Endothelial cell of umbilical vein (primary cell): Measurements from ENCODE around the gene GRIA3. TPM values are rescaled to one million over a fixed set of nuclear protein-coding genes. Genes with fewer than 3 reads are reported as not detected.

Experiments used
- BruUV-seq: library from RNA; stranded (reverse); fragments of 400-500 nt; replicated peaks from 2 replicates; lab custom pipeline; 2021; lab: Mats Ljungman, UMichigan
- CTCF ChIA-PET: fragments of 300-600, 350-600 bp; sonication (Branson Sonifier 250); formaldehyde crosslinking; loops from one replicate; lab custom pipeline; 2021; ENCODE audit warnings: antibody characterized with exemption, inconsistent platforms; lab: Charles Lee
- POLR2A ChIA-PET: fragments of 300-600, 350-600 bp; sonication (Branson Sonifier 250); formaldehyde crosslinking; loops from one replicate; lab custom pipeline; 2021; ENCODE audit warnings: antibody characterized with exemption, inconsistent platforms; lab: Charles Lee
- DNase-seq: peaks from one replicate; pipeline ENCODE4 v3.0.0-alpha.2; 2011; ENCODE audit warnings: low read depth, low spot score
- FAIRE-seq: peaks from 2 replicates; lab custom pipeline; 2011; peaks lifted over from hg19 to GRCh38; lab: Jason Lieb, UNC
- H2AFZ ChIP-seq: 2 replicates; pipeline ENCODE4 v1.6.0; 2012; ENCODE audit warnings: low read depth, low read length, control low read depth, inconsistent platforms
- H3K27ac ChIP-seq: 2 replicates; pipeline ENCODE4 v1.5.1; 2011; ENCODE audit warnings: low read depth, mild to moderate bottlenecking, control low read depth, low read length, moderate library complexity; ENCODE audit not compliant: insufficient read depth
- H3K27me3 ChIP-seq, 2 experiments: 2 replicates each; pipeline versions ENCODE4 v1.6.0 to v1.6.1; 2011; ENCODE audit warnings: low read length in 2 of 2, mixed read lengths in 1 of 2; ENCODE audit not compliant: control insufficient read depth in 2 of 2, insufficient read depth in 2 of 2
- H3K36me3 ChIP-seq, 2 experiments: 2 replicates in 1 of 2; 3 replicates in 1 of 2; pipeline ENCODE4 v1.5.1; 2011; ENCODE audit warnings: low read length in 2 of 2, mild to moderate bottlenecking in 1 of 2, moderate library complexity in 1 of 2; ENCODE audit not compliant: control insufficient read depth in 2 of 2, insufficient read depth in 2 of 2; ENCODE audit errors: extremely low read depth in 1 of 2
- H3K4me1 ChIP-seq: 3 replicates; pipeline ENCODE4 v1.5.1; 2011; ENCODE audit warnings: mild to moderate bottlenecking, low read length; ENCODE audit not compliant: control insufficient read depth, insufficient read depth; ENCODE audit errors: extremely low read depth
- H3K4me2 ChIP-seq: 2 replicates; pipeline ENCODE4 v1.6.1; 2011; ENCODE audit warnings: low read length, control low read depth, mixed read lengths; ENCODE audit not compliant: insufficient read depth
- H3K4me3 ChIP-seq, 3 experiments: fragments of 200-600 bp in 1 of 3; sonication (generic), shearing (Covaris generic) in 1 of 3; replicated peaks in 1 of 3; 2 replicates each; pipeline ENCODE4 v1.5.1; 2011 to 2016; ENCODE audit warnings: control low read depth in 3 of 3, low read length in 3 of 3, mild to moderate bottlenecking in 2 of 3, inconsistent platforms in 1 of 3, low read depth in 1 of 3, moderate library complexity in 1 of 3; ENCODE audit not compliant: insufficient read depth in 1 of 3
- H3K79me2 ChIP-seq: 2 replicates; pipeline ENCODE4 v1.6.0; 2012; ENCODE audit warnings: low read length, inconsistent platforms; ENCODE audit not compliant: control insufficient read depth, insufficient read depth
- H3K9ac ChIP-seq: replicated peaks from 2 replicates; pipeline ENCODE3; 2011; ENCODE audit warnings: low read length, control low read depth; ENCODE audit not compliant: insufficient read depth; ENCODE audit errors: extremely low read depth
- H3K9me1 ChIP-seq: replicated peaks from 3 replicates; pipeline ENCODE4 v1.6.0; 2011; ENCODE audit warnings: mild to moderate bottlenecking, low read length; ENCODE audit not compliant: control insufficient read depth, insufficient read depth; ENCODE audit errors: extremely low read depth
- H3K9me3 ChIP-seq: replicated peaks from 2 replicates; pipeline ENCODE4 v1.5.1; 2012; ENCODE audit warnings: low read length, inconsistent platforms; ENCODE audit not compliant: control insufficient read depth, insufficient read depth
- H4K20me1 ChIP-seq: replicated peaks from 2 replicates; pipeline ENCODE3; 2011; ENCODE audit warnings: mild to moderate bottlenecking, low read length; ENCODE audit not compliant: control insufficient read depth, insufficient read depth; ENCODE audit errors: extremely low read depth
- CTCF ChIP-seq, 2 donors: IDR thresholded peaks; 1 replicate in 1 of 2; 2 replicates in 1 of 2; pipeline ENCODE4 v1.5.1; 2011; ENCODE audit warnings: low read length in 2 of 2, mild to moderate bottlenecking in 2 of 2, moderate library complexity in 2 of 2, control low read depth in 1 of 2, inconsistent platforms in 1 of 2, low read depth in 1 of 2; ENCODE audit not compliant: insufficient read depth in 1 of 2; ENCODE audit errors: extremely low read depth in 1 of 2
- EZH2 ChIP-seq: IDR thresholded peaks from 2 replicates; pipeline ENCODE4 v1.6.1; 2012; ENCODE audit warnings: borderline replicate concordance, low read depth, mild to moderate bottlenecking, moderate library complexity, low read length, inconsistent platforms; ENCODE audit not compliant: severe bottlenecking
- FOS ChIP-seq: IDR thresholded peaks from 2 replicates; pipeline ENCODE4 v1.6.1; 2011; ENCODE audit warnings: mild to moderate bottlenecking, low read length, moderate library complexity, borderline replicate concordance; ENCODE audit not compliant: insufficient read depth
- GATA2 ChIP-seq: IDR thresholded peaks from 2 replicates; pipeline ENCODE4 v1.7.0; 2011; ENCODE audit warnings: low read depth, mild to moderate bottlenecking, moderate library complexity, mixed read lengths, low read length; ENCODE audit not compliant: insufficient read length, insufficient read depth
- JUN ChIP-seq: IDR thresholded peaks from 2 replicates; pipeline ENCODE4 v1.6.1; 2011; ENCODE audit warnings: borderline replicate concordance, low read depth; ENCODE audit not compliant: insufficient read length, insufficient read depth
- MYC ChIP-seq: IDR thresholded peaks from one replicate; pipeline ENCODE4 v1.6.1; 2011; ENCODE audit warnings: mild to moderate bottlenecking, low read depth, low read length
- POLR2A ChIP-seq: IDR thresholded peaks from 2 replicates; pipeline ENCODE4 v1.6.1; 2012; ENCODE audit warnings: low read depth, mild to moderate bottlenecking, control low read depth, low read length
- POLR2AphosphoS5 ChIP-seq: IDR thresholded peaks from 2 replicates; pipeline ENCODE4 v1.6.1; 2012; ENCODE audit warnings: low read depth, mild to moderate bottlenecking, control low read depth, low read length, moderate library complexity; ENCODE audit not compliant: insufficient read depth
- dilution Hi-C: fragments of 300-500 bp; cut with MboI; formaldehyde crosslinking; loops from one replicate; pipeline ENCODE4 v1.15.0; 2019; ENCODE audit warnings: low sequenced_read_pairs; ENCODE audit not compliant: extremely low pct_ligation_motif_present
- intact Hi-C: fragments of 100-400 bp; cut with micrococcal nuclease; formaldehyde crosslinking; loops from one replicate; pipeline ENCODE4 v1.10.0; 2022
- polyA plus RNA-seq, 4 experiments: library from polyadenylated mRNA; depleted of rRNA in 3 of 4; stranded (reverse) in 3 of 4; unstranded in 1 of 4; fragments of >200 nt; gene quantifications; 2 replicates each; pipeline versions ENCODE4 v1.2.1 to v1.2.3, GENCODE V29; 2011 to 2012; ENCODE audit warnings: missing spikeins in 1 of 4
- total RNA-seq: library from RNA; stranded (reverse); gene quantifications from 2 replicates; pipeline ENCODE4 v1.2.3, GENCODE V29; 2021
- TF ChIP-seq, protein P1 (sequence below): IDR thresholded peaks from 2 replicates; pipeline ENCODE4 v1.6.1; 2011; ENCODE audit not compliant: insufficient read depth, insufficient read length

Gene GRIA3
- total and polyA plus RNA-seq, 2 donors (not counting 3 experiments of a cell fraction or from before 2014, with no cell fraction given) = not detected

GRCh38 chrX:123138473-123138872 is 45.6 kb upstream of the GRIA3 start:
- no peak for FAIRE-seq
- Histone ChIP-seq H3K27me3 (no peaks in the 10 kb centered on the region), H3K9me3 (no peaks in the 10 kb centered on the region), H3K4me2 (no peak overlapping the region), H2AFZ (no peak overlapping the region), H3K27ac (no peak overlapping the region), H3K9me1 (no peaks in the 10 kb centered on the region), H3K9ac (no peak overlapping the region), H3K4me1 (no peaks in the 10 kb centered on the region), H3K36me3 (no peaks in the 10 kb centered on the region), H4K20me1 (no peaks in the 10 kb centered on the region), H3K79me2 (no peaks in the 10 kb centered on the region), H3K4me3 (no peak overlapping the region)
- no TSS peak for BruUV-seq
- POLR2A ChIA-PET = no interaction called here
- TF ChIP-seq CTCF (IDR thresholded peaks at IDR 0.05; ENCODE audit: extremely low read depth in 1 of 2, insufficient read depth in 1 of 2, low read depth in 1 of 2, low read length in 2 of 2) = no peak
- TF ChIP-seq, protein P1, sequence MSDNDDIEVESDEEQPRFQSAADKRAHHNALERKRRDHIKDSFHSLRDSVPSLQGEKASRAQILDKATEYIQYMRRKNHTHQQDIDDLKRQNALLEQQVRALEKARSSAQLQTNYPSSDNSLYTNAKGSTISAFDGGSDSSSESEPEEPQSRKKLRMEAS = no peak
- TF ChIP-seq EZH2 = no peak
- TF ChIP-seq FOS = no peak
- no peak for TF ChIP-seq JUN
- CTCF ChIA-PET = no interaction called here
- DNase-seq = no peak
- dilution Hi-C loops = no loop called here
- intact Hi-C loops = no loop called here

- H3K27ac ChIP-seq = no peak overlapping the region
- H3K79me2 ChIP-seq = no peaks in the 10 kb centered on the region
- H2AFZ ChIP-seq = no peak overlapping the region
- H3K36me3 ChIP-seq = no peaks in the 10 kb centered on the region
- intact Hi-C loops (no loop called here), dilution Hi-C loops (no loop called here)
- no peaks in the 10 kb centered on the region for H3K27me3 ChIP-seq
- no peaks in the 10 kb centered on the region for H3K4me1 ChIP-seq
- no TSS peak for BruUV-seq
- no peaks in the 10 kb centered on the region for H3K9me3 ChIP-seq
- H3K4me3 ChIP-seq = no peak overlapping the region
- H4K20me1 ChIP-seq = no peaks in the 10 kb centered on the region
- FAIRE-seq (no peak), DNase-seq (no peak)
- CTCF ChIA-PET = no interaction called here
- H3K9me1 ChIP-seq = no peaks in the 10 kb centered on the region
- no peak overlapping the region for H3K4me2 ChIP-seq
- POLR2A ChIA-PET = no interaction called here
- TF ChIP-seq MYC = no peak
- TF ChIP-seq EZH2 = no peak
- no peak for TF ChIP-seq FOS
- TF ChIP-seq, protein P1 = no peak
- no peak for TF ChIP-seq POLR2AphosphoS5
- TF ChIP-seq JUN = no peak
- TF ChIP-seq POLR2A = no peak
- TF ChIP-seq CTCF (IDR thresholded peaks at IDR 0.05; ENCODE audit: extremely low read depth in 1 of 2, insufficient read depth in 1 of 2, low read depth in 1 of 2, low read length in 2 of 2) = no peak
- TF ChIP-seq GATA2 = no peak
- H3K9ac ChIP-seq = no peak overlapping the region
Observed at GRCh38 chrX:123140454-123140853, 43.6 kb upstream of the GRIA3 start.
